Psoas muscle (tissue), 8 donors: Measurements from ENCODE around the gene SLC25A14. TPM values are rescaled to one million over a fixed set of nuclear protein-coding genes. Genes with fewer than 3 reads are reported as not detected.
A peak's percentile ranks its signal among the peaks of the same experiment; 100 is the strongest.

Experiments used
- ATAC-seq, 4 donors: fragments of 200-7000 bp; cut with Tn5 transposase; one replicate each; pipeline ENCODE4 v1.9.1; 2020; ENCODE audit warnings: moderate library complexity in 3 of 4, mild to moderate bottlenecking in 2 of 4
- DNase-seq, 2 donors: peaks; one replicate each; pipeline ENCODE4 v3.0.0-alpha.2; 2020
- H3K27ac ChIP-seq: fragments of 200-600 bp; one replicate; pipeline ENCODE4 v1.8.0; 2022
- H3K27me3 ChIP-seq, 3 donors: fragments of 200-600 bp in 1 of 3; one replicate each; pipeline versions ENCODE4 v1.6.1 to v1.8.0; 2013 to 2022; ENCODE audit warnings: low read length in 2 of 3, mild to moderate bottlenecking in 2 of 3, moderate library complexity in 1 of 3; ENCODE audit not compliant: insufficient read depth in 3 of 3
- H3K36me3 ChIP-seq, 2 donors: fragments of 200-600 bp in 1 of 2; one replicate each; pipeline versions ENCODE4 v1.6.1 to v1.8.0; 2013 to 2022; ENCODE audit warnings: low read depth in 1 of 2, mild to moderate bottlenecking in 1 of 2, moderate library complexity in 1 of 2; ENCODE audit not compliant: insufficient read depth in 1 of 2
- H3K4me1 ChIP-seq: fragments of 200-600 bp; one replicate; pipeline ENCODE4 v1.8.0; 2022
- H3K4me3 ChIP-seq: fragments of 200-600 bp; one replicate; pipeline ENCODE4 v1.8.0; 2022; ENCODE audit warnings: mild to moderate bottlenecking
- H3K9me3 ChIP-seq: fragments of 200-600 bp; one replicate; pipeline ENCODE4 v1.8.0; 2022
- WGBS, 3 donors: extraction: QIAGEN DNeasy Blood & Tissue Kit; methylation state at CpG; one replicate each; pipeline versions ENCODE4 v1.1.6 to v1.1.7; 2013; 5-methylcytosine and 5-hydroxymethylcytosine counted together
- intact Hi-C, 2 donors: fragments of 100-400 bp; cut with DNase I; formaldehyde crosslinking; loops; one replicate each; pipeline versions ENCODE4 v1.11.0 to v1.14.2; 2022
- polyA plus RNA-seq, 3 donors: library from polyadenylated mRNA; stranded (reverse); fragments of 200-250 nt; gene quantifications; one replicate each; pipeline ENCODE4 v1.2.3, GENCODE V29; 2013
- total RNA-seq, 4 donors: library from RNA; stranded (reverse); fragmentation: NEBNext Ultra II Directional in 2 of 4; extraction: Animal tissue kit (Norgen Biotek cat#: 25700) in 2 of 4; gene quantifications; one replicate each; pipeline versions ENCODE4 v1.2.1 to v1.2.4, GENCODE V29; 2021 to 2023
- TF ChIP-seq, protein P1 (sequence below): fragments of 200-600 bp; IDR thresholded peaks from one replicate; pipeline ENCODE4 v1.8.0; 2022; ENCODE audit warnings: antibody characterized with exemption
- donor health status: healthy with polysubstance abuse.
- donor health status: DM: no; HTN: no; CAD: no; lungs with moderate emphysema.
- donor health status: Bipolar disorder and iron deficiency.
- donor health status: healthy.
- donor health status: DM: yes; HTN: yes; CAD: no.
- donor health status: DM: no; HTN: no; CAD: no.
- donor health status: DM: no; HTN: no; CAD: no.
- donor health status: DM: yes; HTN: yes; CAD: no.

Gene SLC25A14
- total and polyA plus RNA-seq, 7 donors = 3.5 to 19.2 (median 7.1) TPM

GRCh38 chrX:130402208-130402684 is 62.5 kb downstream of the SLC25A14 start:
- DNase-seq (no peak), ATAC-seq (no peak)
- 0 to 38% (median 1%) methylated on average over 10 to 13 of the region's 13 CpGs for WGBS, 3 donors
- H3K4me3 ChIP-seq = peak overlapping the region; percentile 64
- TF ChIP-seq, protein P1, sequence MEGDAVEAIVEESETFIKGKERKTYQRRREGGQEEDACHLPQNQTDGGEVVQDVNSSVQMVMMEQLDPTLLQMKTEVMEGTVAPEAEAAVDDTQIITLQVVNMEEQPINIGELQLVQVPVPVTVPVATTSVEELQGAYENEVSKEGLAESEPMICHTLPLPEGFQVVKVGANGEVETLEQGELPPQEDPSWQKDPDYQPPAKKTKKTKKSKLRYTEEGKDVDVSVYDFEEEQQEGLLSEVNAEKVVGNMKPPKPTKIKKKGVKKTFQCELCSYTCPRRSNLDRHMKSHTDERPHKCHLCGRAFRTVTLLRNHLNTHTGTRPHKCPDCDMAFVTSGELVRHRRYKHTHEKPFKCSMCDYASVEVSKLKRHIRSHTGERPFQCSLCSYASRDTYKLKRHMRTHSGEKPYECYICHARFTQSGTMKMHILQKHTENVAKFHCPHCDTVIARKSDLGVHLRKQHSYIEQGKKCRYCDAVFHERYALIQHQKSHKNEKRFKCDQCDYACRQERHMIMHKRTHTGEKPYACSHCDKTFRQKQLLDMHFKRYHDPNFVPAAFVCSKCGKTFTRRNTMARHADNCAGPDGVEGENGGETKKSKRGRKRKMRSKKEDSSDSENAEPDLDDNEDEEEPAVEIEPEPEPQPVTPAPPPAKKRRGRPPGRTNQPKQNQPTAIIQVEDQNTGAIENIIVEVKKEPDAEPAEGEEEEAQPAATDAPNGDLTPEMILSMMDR = no peak
- no peaks in the 10 kb centered on the region for H3K9me3 ChIP-seq
- peak overlapping the region; percentile 59 for H3K27ac ChIP-seq
- H3K36me3 ChIP-seq = peaks cover 0 to 20% of the 10 kb centered on the region in 2 donors
- peaks cover 5% of the 10 kb centered on the region for H3K4me1 ChIP-seq
- H3K27me3 ChIP-seq = peaks cover 0 to 4% (median 0%) of the 10 kb centered on the region in 3 donors
- intact Hi-C loops = loop anchor here in 1 of 2 donors (5.0 kb wide), 1 partner anchor 500 kb away; the partner anchor contains the start of gene ENOX2

DNA sequence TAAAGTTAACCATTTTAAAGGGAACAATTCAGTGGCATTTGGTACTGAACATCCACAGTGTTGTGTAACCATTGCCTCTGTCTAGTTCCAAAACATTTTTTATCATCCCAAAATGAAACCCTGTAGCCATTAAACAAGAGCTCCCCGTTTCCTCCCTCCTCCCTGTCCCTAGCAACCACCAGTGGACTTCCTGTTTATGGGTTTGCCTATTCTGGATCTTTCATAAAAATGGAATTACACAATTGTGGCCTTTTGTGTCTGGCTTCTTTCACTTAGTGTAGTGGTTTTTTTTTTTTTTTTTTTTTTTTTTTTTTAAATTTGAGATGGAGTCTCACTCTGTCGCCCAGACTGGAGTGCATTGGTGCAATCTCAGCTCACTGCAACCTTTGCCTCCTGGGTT is 73.7 kb downstream of the SLC25A14 start:
- peak in 1 of 4 donors; percentile 29 for ATAC-seq
- Histone ChIP-seq H3K9me3 (no peaks in the 10 kb centered on the region), H3K4me3 (no peak overlapping the region), H3K36me3 (peaks cover 0 to 34% of the 10 kb centered on the region in 2 donors), H3K27me3 (no peaks in the 10 kb centered on the region), H3K4me1 (no peaks in the 10 kb centered on the region), H3K27ac (no peak overlapping the region)
- WGBS, 3 donors = 60 to 87% (median 63%) methylated on average over 2 of the region's 2 CpGs
- no peak for DNase-seq
- intact Hi-C loops = no loop called here
- TF ChIP-seq, protein P1 = no peak

DNA sequence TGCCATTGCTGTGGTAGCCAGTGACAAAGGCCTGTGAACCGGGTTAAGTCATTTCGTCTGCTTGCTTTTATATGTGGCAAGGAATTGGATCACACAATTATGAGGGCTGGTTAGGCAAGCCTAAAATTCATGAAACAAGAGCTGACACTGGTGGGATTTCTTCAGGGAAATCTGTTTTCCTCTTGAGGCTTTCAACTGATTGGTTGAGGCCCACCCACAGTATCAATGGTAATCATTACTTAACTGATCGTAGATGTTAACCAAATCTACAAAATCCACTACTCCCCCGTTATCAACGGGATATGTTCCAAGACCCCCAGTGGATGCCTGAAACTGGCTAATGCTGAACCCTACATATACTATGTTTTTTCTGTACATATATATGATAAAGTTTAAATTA is 75.1 kb downstream of the SLC25A14 start:
- WGBS, 3 donors = 88 to 99% (median 92%) methylated on average over 5 of the region's 5 CpGs

DNA sequence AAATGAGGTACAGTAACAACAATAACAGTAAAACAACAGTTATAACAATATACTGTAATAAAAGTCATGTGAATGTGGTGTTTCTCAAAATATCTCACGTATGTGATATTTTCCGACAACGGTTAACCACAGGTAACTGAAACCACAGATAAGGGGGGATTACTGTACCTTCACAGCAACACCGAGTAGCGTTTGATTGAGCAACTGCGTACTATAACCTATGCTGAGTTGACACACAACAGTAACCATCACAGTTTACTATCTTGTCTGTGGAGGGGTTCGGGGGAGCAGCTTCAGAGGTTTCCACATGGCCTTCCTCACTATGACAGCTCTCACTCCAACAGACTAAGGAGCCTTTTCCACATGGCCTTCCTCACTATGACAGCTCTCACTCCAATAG is 75.5 kb downstream of the SLC25A14 start:
- no peaks in the 10 kb centered on the region for H3K27me3 ChIP-seq
- DNase-seq (no peak), ATAC-seq (no peak)
- 89 to 97% (median 95%) methylated on average over 7 of the region's 7 CpGs for WGBS, 3 donors
- peaks cover 0 to 25% of the 10 kb centered on the region in 2 donors for H3K36me3 ChIP-seq
- H3K27ac ChIP-seq = no peak overlapping the region
- H3K9me3 ChIP-seq = no peaks in the 10 kb centered on the region
- intact Hi-C loops = no loop called here
- no peaks in the 10 kb centered on the region for H3K4me1 ChIP-seq
- TF ChIP-seq, protein P1 = no peak
- H3K4me3 ChIP-seq = no peak overlapping the region

More for the DNA sequence above, 75.1 kb downstream of the SLC25A14 start:
- no peak overlapping the region for H3K27ac ChIP-seq
- H3K4me3 ChIP-seq = no peak overlapping the region
- H3K9me3 ChIP-seq = no peaks in the 10 kb centered on the region
- TF ChIP-seq, protein P1 = no peak
- no peaks in the 10 kb centered on the region for H3K4me1 ChIP-seq
- DNase-seq (no peak), ATAC-seq (no peak)
- H3K36me3 ChIP-seq = peaks cover 0 to 25% of the 10 kb centered on the region in 2 donors
- intact Hi-C loops = no loop called here
- H3K27me3 ChIP-seq = no peaks in the 10 kb centered on the region

- 63 to 82% (median 73%) methylated on average over 4 of the region's 4 CpGs for WGBS, 3 donors
- Histone ChIP-seq H3K4me3 (no peak overlapping the region), H3K4me1 (no peaks in the 10 kb centered on the region), H3K27ac (no peak overlapping the region), H3K27me3 (no peaks in the 10 kb centered on the region), H3K36me3 (peaks cover 0 to 19% of the 10 kb centered on the region in 2 donors), H3K9me3 (no peaks in the 10 kb centered on the region)
- DNase-seq (no peak), ATAC-seq (no peak)
- TF ChIP-seq, protein P1 = no peak
- intact Hi-C loops = no loop called here
Observed at GRCh38 chrX:130416785-130417184, 77.1 kb downstream of the SLC25A14 start.
